NCI-H748 (cell line): Measurements from ENCODE around the gene ITIH4.

ENCODE experiments used
- DNase-seq: peaks from one replicate; lab custom pipeline; 2025; ENCODE audit not compliant: unreplicated experiment; lab: John Stamatoyannopoulos, UW

Gene ITIH4

DNA sequence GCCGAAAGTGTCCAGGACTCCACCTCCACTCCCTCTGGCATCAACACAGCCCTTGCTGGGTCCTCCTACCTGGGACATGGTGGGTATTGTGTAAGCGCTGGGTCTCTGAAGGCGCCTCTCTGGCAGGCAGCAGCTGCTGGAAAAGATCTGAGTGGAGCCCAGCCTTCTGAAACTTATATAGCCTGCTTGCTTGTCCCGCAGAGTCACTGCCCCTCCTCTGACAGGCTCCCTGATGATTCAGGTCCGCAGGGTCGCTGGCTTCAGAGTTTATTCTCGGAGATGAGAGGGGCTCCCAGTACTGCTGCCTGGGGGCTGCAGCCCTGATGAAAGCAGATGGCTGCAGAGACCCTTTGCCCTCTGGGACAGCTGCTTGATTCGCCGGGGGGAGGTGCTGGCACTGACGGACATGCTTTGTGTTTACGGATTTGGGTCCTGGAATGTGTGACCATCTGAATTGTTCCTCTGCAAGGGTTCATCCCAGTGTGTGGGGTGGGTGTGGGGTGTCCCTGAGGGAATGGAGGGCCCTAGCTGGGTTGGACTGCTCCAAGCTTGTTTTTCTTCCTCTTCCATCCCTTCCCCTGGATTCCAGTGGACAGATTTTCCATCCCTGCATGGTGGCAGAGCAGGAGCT is 4.5 kb upstream of the ITIH4 start, which contains the start of gene MUSTN1:
Gene MUSTN1, minus strand, starts transcription at position 149 of the 631 bp plus-strand sequence. Its CDS starts 71 bp downstream, at position 78.
- DNase-seq = no peak

DNA sequence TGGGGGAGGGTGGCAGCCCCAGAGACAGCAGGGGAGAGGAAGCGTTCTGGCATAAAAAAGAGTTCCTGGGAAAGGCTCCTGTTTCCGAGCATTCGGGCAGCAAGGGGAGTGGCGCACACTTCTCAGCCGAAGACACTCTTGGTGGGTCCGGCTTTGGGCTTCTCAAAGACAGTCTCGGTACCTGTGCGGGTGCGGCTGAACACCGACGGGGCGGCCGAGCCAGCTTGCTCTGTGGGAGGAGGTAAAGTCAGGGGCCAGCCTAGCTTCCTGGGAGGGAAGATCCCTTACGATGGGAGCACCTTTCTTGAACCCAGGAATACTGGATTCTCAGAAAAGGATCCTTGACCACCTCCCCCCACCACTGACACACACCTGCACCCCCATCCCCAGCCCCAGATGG is 2.7 kb upstream of the ITIH4 start:
- DNase-seq = no peak

DNA sequence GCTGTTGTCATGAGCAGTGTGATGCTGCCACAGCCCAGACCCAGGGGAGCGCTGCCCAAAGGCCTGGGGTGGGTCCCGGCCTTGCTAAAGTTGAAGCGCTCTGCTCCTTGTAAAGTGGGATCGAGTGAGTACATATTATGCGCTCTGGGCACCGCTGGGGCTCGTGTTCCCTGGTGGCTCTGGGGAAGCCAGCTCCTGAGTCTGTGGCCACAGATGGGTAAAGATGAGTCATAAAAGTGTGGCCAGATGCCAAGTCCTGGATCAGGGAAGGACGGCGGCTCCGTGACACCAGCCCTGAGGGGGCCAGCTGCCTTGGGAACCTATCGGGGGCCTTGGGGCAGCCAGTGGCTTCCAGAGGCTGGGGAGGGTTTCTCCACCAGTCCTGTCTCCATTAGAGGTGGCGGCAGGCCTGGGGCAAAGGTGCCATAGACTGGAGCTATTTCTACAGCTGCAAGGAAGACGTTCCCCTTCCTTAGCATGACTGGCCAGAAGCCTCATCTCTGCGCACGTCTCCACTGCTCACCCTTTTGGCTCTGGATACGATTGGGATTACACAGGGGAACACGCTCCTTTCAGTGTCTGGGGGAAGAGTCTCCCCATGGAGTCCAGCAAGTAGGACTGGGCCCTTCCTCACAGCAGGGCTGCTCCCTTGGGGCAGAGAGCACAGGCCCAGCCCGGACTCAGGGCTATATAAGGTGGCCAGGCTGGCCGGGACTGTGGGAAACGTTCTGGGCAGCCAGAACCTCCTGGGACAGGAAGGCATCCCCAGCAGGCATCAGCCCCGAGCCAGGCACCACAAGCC is 1.2 kb upstream of the ITIH4 start:
- DNase-seq = peak; percentile 13

DNA sequence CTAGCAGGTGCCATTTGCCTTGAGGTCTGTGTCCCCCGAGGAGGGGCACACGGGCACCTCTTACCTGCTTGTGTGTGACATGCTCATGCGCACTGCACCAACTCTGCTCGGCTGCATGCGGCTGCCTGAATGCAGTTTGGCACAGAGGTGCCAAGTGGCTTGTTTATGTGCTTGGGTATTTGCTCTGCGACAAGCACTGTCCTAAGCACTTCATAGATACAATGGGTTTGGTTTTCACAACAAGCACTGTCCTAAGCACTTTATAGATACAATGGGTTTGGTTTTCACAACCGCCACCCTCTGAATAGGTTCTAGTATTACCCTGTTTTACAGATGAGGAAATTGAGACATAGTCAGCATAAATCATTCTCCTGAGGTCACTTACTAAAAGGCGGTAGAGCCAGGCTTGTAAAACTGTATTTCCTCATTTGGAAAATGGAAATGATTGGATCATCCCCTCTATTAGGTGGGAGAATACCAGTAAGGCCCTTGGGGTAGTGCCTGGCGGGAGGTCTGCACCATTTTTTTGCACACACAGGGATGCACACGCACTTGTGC is 487 bp downstream of the ITIH4 start:
- DNase-seq = no peak

DNA sequence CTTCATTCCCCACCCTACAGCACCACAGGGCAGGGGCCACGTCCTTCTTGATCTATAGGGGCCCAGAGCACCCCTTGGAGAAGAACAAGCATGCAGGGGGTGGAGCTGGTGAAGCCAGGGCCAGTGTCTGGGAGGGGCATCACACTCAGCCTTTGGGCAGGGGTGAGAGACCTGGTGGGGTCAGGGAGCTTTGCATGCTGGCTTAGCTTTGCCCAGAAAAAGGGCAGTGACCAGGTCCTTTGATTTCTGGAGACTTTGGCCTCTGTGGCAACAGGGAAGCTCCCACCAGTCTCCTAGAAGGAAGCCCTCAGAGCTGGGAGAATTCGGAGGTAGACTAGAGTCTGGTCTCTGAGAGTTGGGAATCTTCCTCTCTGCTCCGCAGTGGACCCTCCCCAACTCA is 990 bp downstream of the ITIH4 start:
- DNase-seq = no peak

DNA sequence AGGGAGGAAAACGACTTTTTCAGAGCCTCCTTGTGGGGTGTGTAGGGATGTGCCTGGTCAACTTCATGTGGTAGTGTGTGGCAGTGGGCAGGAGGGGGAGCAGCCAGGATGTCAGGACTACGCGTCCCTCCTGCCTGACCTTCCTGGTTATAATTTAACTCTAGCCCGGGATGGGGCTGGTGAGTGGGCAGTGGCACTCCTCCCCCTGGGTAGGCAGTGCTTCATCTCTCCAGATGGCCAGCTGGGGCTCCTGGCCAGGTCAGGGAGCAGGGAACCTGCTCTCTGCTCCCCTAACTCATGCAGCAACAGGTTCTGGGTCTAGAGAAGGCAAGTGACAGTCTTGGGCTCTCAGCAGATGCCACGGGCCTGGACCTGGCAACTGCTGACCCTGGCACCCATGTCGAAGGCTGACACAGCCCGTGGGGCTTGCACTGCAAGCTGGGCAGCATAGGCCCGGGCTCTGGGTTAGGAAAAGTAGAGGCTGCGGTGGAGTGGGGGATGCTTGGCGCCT is 2.6 kb downstream of the ITIH4 start:
- no peak for DNase-seq

DNA sequence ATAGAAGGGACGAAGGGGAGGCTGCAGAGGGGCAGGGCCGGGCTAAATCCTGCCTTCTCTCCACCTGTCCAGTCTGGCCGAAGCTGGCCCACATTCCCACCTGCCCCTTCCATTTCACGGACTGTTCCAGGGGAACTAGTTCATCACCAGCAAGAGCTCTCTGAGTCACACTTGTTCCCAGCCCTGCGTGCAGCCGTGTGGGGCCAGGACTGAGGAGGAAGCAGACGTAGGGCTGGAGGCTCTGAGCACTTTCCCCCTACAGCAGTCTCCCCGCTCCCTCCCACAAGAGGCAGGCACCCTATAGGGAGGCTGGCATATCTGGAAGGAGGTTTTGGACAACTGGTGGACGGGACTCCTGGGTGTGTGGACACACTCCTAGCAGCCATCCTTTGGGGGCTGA is 3.0 kb downstream of the ITIH4 start:
- no peak for DNase-seq

DNA sequence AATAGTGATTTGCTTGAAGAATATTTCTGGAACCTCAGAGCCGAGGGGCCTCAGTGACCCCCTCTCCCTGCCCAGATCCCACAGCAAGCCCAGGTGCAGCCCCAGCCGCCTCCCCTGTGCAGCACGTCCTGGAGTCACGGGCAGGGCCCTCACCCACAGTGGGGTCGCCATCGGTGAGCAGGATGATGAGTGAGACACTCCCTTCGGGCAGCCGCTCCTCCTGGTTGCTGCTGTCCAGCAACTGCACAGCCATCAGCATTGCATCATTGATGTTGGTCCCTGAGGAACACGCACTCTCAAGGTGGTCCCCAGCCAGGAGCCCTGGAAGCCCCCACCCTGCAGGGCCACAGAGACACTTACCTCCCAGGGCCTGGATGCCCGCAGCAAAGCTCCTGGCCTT is 6.4 kb downstream of the ITIH4 start:
- no peak for DNase-seq

DNA sequence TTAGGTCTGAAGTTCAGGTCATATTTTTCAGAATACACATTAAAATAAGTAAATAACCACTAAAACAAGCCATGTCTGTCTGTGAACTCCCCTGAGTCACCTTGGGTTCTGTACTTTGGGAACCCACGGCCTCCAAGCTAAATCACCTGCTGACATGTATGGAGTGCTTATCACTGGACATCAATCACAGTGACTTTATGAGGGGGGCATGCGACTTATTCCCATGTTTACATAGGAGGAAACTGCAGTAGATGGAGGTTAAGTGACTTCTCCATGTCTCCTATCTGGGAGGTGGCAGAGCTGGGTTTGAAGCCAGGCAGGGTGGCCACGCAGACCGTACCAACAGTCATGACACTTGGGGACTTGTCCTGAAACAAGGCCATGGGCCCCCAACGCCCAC is 8.1 kb downstream of the ITIH4 start:
- no peak for DNase-seq

DNA sequence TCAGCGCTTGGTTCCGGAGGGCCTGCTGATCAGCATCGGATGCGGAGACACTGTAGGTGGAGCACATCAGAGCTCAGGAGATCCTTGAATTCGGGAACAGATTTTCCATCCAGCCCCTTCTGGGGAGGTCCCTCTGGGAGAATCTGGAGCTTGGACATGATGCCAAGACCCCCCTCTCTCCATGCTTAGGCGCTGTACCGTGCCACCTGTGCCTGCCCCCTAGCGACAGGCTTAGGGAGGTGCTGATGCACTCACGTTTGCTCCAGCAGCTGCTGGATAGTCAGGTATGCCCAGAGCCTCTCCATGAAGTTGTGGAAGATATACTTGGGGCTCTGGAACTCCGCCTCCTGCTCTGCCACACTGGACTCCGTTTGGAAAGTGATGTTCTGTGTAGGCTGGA is 9.7 kb downstream of the ITIH4 start:
- DNase-seq = peak; percentile 19

DNA sequence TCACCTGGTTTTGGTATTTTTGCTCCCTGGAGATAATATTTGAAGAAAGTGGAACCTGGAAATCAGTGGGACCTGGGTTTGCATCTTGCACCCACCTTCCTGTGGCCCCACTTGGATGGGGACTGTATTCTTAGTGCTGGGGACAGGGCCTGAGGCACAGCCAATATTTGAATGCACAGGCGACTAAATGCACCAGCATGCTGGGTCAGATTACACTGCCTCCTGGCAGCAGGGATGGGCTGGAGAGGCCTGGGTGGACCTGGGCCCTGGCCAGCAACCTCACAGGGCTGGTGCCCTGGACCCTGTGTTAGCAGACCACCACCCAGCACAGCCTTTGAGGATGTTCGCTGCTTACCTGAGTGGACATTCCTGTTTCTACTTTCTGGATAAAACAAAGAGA is 10.5 kb downstream of the ITIH4 start:
- DNase-seq = no peak

DNA sequence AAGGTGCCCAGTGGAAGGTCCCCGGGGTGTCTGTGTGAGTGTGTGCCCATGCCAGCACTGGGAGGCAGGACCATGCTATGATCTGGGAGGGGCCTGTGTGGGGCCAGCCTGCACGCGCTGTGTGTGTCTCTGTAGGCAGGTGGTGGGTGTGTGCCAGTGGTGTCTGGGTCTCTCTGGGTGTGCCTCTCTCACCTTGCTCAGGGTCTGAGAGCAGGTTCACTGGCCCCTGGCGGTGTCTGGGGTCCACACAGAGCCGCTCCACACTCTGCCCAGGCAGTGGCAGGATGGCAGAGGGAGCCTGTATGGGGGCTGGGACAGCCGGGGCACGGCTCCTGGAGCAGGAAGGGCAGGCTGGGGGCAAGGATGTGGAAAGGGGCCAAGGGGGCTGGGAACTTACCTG is 12.6 kb downstream of the ITIH4 start:
- no peak for DNase-seq

DNA sequence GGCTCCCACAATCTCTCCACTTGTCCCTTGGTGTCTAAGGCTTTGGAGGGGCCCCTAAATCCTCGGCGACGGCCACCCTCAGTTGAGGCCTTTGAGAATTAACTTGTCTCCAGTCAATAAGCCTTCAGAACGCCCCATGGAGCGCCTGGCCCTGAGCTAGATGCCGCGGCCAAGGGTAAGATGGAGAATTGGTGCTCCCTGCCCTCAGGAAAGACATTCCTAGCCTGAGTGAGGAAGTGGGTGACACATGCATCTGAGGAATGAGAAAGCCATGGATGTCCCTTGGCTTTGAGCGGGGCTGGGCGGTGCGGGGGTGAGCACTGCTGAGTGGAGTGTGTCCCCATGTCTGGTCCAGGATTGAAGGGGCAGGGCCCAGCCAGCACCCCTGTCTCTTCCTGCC is 13.3 kb downstream of the ITIH4 start:
- DNase-seq = no peak

DNA sequence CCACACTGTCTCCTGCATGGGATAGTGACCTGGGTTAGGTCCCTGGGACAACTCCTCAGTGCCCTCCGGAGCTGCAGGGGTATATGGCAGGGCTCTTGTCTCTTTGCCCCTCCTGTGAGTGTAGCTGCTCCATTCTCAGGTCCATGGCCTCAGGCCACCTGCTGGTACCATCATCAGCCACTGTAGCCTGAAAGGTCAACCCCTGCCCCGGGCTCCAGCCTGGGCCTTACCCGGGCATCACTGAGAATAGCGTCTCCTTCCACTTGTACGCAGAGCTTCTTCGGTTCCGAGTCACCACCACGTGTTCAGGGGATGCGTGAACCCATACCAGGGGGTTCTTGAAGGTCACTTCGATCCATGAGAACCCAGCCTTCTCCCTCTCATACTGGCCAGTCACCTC is 13.8 kb downstream of the ITIH4 start:
- no peak for DNase-seq

DNA sequence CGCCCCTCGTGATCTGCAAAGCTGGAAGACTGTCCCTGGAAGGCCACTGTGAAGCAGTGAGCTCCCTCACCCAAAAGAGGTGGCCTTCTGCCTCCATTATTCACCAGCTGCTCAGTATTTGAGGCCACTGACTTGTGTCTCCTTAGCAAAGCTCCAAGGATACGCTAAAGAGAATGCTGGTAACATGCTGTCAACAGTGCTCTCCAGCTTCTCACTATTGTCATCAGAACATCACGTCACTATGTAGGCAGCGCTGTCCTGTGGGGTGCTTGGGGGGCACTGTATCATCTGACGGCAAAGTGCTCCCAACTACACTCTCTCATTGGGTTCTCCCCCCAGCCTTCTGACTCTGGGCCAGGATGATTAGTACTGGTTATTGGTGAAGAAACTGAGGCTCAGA is 14.3 kb downstream of the ITIH4 start:
- DNase-seq = no peak

DNA sequence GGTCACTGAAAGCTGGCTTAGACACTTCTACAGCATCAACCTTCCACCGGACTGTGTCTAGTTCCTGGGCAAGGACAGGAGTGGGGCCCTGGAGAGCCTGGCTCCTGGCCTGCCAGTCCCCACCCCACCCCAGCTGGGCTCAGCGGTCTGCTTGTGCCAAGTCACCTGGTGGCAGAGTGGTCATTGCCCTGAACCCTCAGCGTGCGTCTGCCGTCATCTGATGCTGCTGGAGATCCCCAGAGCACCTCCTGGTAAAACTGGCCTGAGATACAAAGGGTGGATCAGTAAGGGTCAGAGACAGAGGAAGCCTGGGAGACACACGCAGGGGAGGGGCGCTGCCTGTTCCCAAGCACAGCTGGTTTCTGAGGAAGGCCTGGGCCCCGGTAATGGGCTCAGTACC is 16.7 kb downstream of the ITIH4 start:
- DNase-seq = no peak

DNA sequence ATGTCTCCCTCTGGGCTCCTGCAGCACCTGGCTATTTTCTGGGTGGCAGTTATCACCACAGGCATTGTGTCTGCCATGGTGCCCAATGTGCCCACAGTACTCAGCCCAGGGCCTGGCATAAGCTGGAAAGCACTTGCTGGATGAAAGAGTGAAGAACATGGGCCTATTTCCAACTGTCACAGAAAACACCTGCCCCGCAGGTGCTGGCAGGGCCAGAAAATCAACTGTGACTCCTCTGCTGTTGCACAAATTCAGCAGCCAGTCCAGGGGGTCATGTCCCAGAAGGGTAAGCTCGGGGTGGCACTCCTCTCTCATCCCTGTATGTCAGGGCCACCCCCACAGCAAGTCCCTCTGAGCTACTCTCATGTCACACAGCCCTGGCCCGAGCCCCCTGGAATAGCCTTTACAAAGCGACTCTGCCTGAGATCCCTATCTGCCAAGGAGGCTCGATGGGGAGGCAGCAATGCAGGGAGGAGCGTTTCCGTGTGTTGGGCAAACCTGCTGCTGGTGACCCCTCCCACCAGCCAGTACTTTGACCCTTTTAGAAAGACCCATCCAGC is 18.9 kb downstream of the ITIH4 start:
- DNase-seq = no peak

DNA sequence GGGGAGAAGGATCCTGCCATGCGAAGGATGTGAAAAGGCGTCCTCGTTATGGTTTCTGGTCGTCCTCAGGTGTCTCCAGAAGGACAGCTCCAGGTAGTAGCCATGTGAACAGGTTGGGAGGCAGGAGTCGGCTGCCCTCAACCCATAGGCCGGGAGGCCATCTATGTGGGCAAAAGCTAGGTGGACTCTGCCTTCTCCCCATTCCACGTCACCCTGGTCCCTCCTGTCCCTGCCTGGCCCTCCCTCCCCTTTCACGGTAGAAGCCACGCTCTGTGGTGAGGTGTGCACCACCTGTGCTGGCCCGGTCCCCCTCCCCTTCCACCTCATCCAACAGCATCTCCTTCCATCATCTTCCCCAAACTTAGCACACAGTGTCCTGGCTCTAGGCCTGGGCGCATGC is 19.5 kb downstream of the ITIH4 start:
- DNase-seq = no peak

DNA sequence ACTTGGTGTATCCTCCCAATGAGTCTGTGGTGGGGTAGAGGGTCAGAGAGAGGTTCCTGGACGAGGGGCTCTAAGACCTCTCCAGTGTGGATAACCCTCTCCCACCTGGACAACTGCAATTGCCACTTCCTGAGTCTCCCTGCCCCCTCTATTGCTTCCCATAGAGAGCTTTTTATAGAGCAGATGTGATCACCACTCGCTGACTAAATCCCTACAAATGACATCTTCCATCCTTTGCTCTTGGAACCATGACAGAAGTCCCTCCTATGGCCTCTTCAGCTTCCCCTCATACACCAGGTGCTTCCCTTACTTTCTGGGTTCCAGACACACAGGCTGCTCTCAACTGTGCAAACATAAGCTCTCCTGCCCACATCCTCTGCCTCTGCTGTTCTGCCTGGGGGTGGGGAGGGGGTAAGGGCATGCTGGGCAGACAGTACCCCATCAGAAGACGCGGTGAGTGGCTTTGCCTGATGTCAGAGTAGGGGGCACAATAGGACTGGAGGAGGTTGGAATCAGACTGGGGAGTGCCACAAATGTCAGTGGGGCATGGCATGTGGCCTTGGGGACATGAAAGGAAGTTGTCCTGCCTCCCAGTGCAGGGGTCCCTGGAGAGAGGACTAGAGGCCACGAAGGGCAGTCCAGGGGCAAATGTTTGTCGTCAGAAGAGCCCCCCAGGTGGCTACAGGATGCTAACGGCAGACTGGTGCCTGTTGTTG is 20.7 kb downstream of the ITIH4 start:
- DNase-seq = no peak

DNA sequence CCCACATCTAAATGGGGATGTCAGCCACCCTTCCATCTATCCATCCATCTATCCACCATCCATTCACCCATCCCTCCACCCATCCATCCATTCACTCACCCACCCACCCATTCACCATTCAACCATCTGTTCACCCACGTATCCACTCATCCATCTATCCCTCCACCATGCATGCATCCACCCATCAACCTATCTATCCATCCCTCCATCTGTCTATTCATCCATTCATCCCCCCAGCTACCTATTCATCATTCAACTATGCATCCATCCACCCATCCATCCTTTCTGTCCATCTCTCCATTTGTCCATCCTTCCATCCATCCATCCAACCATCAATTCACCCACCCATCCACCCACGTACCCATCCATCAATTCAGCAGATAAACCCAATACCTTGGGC is 21.3 kb downstream of the ITIH4 start:
- no peak for DNase-seq
